ENCODE data around the gene DNA2.
"Not testable (repeated sequence)": the region's sequence is repeated elsewhere in the genome, so short reads cannot be mapped to it uniquely, and the experiment has no call there.

DNA2 gene

DNA sequence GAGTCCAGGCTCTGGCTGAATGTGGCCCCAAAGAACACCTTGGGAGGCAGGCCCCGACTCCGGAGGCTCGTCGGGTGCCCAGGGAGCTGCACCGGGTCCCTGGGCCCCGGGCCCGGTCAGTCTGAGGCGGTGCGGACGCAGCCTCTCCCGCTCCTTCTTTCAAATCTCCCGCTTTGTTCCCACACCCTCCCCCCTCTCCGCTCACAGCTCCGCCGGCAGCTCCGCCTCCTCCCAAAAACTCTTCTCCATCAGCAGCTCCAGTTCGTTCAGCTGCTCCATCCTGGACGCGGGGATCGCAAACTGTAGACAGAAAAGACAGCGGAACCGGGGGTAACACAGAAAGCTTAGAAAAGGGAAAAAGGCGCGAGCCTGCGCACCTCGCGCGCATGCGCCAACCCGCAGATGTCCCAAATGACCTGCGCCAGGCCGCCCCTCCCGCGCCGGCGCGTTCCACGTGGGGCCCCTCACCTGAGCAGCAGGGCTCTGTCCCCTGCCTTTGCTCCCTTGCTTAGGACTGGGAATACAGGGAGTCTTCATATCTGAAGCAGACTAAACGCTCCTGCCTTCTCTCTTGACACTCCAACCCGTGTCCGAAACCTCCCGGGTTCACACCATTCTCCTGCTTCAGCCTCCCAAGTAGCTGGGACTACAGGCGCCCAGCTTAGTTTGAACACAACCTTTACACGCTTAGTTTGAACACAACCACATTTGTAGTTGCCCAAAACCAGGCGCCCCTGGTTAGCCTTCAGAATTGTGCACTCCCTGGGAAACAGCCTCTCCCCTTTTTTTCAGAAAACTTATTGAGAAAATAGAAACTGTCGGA lies at the start of gene DNA2:
DNA2 (minus strand) TSS at position 388 of the 823 bp plus-strand sequence; CDS start at position 279, 109 bp downstream.
- peak; percentile 40 for DNase-seq

DNA sequence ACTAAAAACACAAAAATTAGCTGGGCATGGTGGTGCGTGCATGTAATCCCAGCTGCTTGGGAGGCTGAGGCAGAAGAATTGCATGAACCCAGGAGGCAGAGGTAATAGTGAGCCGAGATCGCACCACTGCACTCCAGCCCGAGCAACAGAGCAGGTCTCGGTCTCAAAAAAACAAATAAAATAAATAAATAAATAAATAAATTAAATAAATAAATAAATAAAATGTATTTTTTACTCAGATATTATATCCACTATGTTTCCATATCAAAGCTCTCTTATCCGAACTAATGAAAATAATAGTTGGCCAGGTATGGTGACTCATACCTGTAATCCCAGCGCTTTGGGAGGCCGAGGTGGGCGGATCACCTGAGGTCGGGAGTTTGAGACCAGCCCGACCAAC lies 46.8 kb upstream of the DNA2 start:
- not testable (repeated sequence) for DNase-seq

DNA sequence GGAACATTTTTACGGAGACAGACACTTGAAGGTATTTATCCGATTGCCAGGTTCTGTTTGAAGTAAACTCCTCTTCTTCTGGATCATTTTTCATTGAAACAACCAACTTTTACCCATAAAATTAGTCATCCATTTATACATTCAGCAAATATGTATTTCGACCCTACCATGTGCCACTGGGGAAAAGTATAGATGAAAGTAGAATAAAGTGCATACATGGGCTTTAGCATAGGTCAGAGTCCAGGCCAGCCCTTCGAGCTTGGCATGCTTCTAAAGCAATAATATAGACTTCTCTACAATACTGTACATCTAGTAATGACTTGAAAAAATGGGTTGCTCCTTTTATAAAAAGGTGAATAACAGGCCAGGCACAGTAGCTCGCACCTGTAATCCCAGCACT lies 45.4 kb upstream of the DNA2 start:
- DNase-seq, result no peak

DNA sequence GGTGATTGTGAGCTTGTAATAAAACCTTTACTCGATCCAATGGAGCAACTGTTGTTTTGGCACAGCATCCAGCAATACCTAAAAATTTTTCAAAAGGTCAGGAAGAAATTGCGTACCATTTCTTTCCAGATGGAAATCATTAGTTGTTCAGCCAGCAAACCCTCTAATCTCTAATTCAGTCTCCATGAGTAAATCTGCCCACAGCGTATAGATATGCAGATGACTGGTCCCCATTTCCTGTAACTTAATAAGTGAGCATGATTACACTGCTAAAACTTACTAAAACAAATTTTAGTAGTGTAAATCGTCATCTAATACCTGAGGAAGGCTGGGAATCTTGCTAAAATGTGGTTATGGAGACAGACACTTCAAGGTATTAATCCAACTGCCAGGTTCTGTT lies 45.0 kb upstream of the DNA2 start:
- DNase-seq, result no peak

DNA sequence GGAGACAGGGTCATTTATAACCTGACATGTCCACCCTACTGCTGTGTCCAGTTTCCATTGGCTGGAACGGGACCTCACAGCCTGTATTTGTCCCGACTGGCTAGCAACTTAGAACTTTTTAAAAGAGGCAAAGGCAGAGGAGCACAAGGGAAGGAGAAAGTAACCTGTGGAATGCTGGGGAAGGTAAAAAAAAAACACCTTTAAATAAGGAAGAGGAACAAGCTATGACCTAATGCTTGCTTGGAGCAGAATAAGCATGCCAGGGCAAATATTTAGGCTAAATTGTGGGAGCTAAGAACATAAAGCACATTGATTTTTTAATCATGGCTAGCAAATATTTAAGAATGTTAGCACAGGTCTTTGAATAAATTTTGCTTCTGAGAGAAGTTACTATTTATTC lies 44.4 kb upstream of the DNA2 start:
- not testable (repeated sequence) for DNase-seq

GRCh38 chr10:68508090-68508489 lies 36.3 kb upstream of the DNA2 start:
- DNase-seq, result no peak

DNA sequence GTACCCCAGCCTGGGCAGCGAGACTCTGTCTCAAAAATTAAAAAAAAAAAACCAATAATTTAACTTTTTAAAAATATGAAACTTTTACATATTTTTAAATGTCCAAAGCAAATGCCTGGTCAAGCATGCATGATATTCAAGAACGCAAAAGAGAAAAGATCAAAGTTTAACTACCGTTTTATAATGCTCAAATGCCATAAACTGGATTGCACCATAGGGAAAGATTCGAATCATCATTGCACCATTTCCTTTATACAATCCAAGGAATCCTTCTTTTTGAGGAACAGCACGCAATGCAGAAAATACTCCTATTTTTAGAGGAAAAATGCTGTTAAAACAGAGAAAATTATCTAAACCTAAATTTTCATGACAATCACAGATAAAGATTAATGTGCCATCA lies 34.6 kb upstream of the DNA2 start:
- no peak for DNase-seq

DNA sequence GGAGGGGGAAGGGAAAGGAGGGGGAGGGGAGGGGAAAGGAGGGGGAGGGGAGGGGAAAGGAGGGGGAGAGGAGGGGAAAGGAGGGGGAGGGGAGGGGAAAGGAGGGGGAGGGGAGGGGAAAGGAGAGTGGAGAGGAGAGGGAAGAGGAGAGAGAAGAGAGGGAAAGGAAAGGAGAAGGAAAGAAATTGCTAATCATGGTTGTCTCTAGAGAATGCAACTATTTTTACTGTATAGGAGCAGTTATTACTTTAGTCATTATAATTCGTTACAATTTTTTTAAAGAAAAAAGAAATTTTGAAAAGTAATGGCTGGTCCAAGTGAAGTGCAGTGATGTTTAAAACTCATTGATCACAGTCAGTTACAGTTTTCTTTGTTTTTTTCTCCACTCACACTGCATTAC lies 31.1 kb upstream of the DNA2 start:
- no peak for DNase-seq

DNA sequence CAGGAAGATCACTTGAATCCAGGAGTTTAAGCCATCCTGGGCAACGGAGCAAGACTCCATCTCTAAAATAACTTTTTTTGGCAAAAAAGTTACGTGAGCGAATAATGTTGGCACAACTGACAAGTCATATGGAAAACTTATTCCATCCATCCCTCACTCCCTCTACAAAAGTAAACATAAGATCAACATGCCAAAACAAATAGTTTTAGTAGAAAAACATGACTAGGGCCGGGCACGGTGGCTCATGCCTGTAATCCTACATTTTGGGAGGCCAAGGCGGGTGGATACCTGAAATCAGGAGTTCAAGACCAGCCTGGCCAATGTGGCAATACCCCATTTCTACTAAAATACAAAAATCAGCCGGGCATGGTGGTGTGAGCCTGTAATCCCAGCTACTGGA lies 29.9 kb upstream of the DNA2 start:
- DNase-seq, result no peak

- DNase-seq, result no peak
Observed at GRCh38 chr10:68499544-68499943, 27.8 kb upstream of the DNA2 start.

- DNase-seq, result no peak
Observed at GRCh38 chr10:68496072-68496471, 24.3 kb upstream of the DNA2 start.

DNA sequence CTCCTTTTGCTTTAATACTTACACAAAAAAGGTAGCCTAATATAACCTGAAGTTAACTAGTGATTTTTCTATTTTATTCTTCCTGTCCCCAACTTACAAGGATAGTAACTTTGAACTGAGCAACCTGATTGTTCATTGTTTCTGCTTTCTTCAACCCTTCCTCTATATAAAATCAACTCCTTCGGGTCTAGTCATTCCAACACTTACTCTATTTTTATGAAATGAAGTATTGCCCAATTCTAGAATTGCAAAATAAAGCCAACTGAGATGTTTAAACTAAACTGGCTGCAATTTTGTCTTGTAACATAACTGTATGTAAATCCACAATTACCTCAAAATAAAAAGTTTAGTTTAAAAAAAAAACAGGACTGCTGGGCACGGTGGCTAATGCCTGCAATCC lies 20.3 kb upstream of the DNA2 start:
- no peak for DNase-seq

GRCh38 chr10:68489919-68490318 lies 18.1 kb upstream of the DNA2 start:
- DNase-seq, result no peak

GRCh38 chr10:68474021-68474420 lies 2.2 kb upstream of the DNA2 start:
- no peak for DNase-seq

DNA sequence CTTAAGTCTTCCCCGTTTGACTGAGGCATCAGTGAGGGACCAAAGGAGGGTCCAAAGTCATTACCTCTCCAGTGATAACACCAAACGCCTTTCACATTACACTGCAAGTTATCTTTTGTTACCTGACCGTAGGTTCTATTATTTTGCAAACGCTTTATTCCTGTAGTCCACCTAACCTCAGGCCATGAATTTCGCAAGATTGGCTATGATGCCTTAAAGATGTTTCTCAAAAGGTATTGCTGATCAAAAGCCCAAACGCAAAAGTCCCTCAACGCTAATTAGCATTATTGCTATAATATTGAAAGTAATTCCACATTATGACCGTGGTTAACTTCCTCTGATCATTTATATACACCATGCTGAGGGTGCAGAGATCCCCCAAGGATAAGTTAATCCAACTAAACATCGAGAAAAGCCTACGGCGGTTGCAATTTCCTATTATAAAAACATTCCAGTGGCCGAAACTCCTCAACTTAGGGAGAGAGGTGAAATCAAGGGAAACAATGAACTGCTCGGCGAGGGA lies 649 bp downstream of the DNA2 start:
- no peak for DNase-seq

GRCh38 chr10:68470300-68470699 lies 1.5 kb downstream of the DNA2 start:
- no peak for DNase-seq

DNA sequence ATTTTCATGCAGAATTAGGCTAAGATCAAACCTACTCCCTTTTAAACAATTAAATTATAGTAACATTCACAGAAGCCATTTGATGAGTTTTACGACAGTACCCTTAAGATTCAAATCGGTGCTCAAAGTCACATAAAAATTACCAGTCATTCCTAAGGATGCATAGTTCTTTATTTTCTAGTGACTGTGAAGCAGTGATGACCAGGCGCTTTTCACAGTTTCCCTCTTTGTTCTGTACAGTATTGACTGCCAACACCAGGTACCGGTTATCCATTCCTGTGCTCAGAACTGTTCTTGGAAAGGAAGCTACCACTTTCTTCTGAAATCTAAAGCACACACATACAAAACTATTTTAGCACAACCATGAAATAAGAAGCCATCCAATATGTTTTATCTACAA lies 1.9 kb downstream of the DNA2 start:
- DNase-seq, result no peak

DNA sequence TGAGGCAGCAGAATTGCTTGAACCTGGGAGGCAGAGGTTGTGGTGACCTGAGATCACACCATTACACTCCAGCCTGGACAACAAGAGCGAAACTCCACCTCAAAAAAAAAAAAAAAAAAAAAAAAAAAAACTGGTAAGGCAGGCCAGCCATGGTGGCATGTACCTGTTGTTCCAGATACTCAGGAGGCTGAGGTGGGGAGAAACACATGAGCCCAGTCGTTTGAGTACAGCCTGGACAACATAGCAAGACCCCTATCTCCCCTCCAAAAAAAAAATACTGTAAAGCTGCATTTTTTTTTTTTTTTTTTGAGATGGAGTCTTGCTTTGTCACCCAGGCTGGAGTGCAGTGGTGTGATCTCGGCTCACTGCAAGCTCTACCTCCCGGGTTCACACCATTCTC lies 7.0 kb downstream of the DNA2 start:
- DNase-seq, result not testable (repeated sequence)

- DNase-seq, result no peak
Observed at GRCh38 chr10:68463365-68464093, 8.2 kb downstream of the DNA2 start.

DNA sequence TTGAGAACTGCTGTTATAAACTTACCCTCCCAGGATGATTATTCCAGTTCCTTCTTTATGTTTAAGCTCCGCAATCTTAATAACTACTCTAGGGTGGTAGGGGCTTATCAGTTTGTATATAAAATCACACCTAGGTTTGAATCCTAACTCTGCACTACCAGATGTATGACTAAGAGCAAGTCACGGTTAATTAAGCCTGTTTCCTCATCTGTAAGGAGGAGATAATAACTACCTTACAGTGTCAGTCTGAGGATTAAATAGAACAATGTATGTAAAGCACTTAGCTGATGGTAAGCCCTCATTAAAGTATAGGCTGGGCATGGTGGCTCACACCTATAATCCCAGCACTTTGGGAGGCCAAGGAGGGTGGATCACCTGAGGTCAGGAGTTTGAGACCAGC lies 9.2 kb downstream of the DNA2 start:
- no peak for DNase-seq

DNA sequence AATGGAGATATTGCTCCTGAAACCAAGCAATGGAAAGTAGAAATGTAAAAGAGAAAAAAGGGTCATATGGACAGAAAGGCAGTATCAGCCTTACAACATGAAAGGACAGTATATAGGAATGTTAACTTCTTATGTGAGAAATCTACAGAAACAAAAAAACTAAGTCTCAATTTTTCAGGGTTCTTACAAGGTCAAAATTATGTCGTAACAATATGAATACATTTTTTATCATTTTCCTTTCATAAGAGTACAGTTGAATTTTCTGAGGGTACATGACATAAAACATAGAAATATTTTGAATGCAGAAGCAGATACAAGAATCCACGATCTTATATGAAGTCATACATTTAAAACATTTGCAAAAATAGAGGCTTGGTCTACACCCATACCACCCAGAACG lies 10.7 kb downstream of the DNA2 start:
- DNase-seq, result no peak

GRCh38 chr10:68449698-68450097 lies 22.1 kb downstream of the DNA2 start:
- not testable (repeated sequence) for DNase-seq

- DNase-seq, result no peak
Observed at GRCh38 chr10:68446179-68446578, 25.6 kb downstream of the DNA2 start.

- DNase-seq, result no peak
Observed at GRCh38 chr10:68442971-68443370, 28.8 kb downstream of the DNA2 start.

Measured in NCI-H446 treated with DMSO at 0.1 percent for 48 hours (cell line).